ENCODE results near the gene AMFR. TPM values are rescaled to one million over a fixed set of nuclear protein-coding genes. Genes with fewer than 3 reads are reported as not detected.

Gene AMFR
- total RNA-seq, 3 donors from 2014 or later (not counting 1 experiment from before 2014, with no cell fraction given), result 58.4 to 87.1 (median 71.7) TPM

DNA sequence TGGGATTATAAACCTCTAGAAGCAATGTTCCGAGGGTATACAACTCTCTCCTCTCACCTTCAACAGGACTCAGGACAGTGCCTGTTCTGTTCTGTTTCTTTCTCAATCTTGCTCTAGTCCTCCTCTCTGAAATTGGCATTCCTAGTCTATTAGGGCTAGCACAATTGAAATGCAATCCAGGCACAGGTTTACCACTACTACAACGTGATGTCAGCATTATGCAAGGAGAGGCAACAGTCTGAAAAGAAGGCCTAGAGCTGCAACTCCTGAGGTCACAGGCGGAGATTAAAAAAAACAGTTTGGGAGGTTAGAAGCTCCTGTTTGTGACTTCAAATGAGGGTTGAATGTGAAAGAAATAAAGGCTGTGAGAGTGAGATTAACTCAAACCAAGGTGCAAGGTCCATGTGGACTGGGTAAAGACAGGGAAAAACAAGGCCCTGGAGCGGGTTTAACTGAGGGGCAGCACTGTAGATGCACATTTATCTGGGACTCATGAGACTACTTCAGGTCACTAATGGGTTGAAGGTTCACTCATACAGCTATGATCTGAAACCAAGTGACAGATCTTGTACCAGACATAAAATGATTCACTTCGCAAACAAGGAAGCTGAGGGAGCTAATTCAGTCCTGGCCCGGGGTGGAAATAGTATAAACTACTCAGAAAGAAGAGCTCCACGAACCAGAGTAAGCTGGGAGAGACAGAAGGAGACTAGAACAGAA lies 16.8 kb downstream of the AMFR start:
- peaks cover 0 to 4% of the 10 kb centered on the region in 2 donors for H3K4me1 Mint-ChIP-seq
- no peaks in the 10 kb centered on the region for H3K9me3 Mint-ChIP-seq
- no peak overlapping the region for H3K4me3 ChIP-seq (ENCODE audit: low read length)
- H3K36me3 Mint-ChIP-seq, result peaks cover 14% of the 10 kb centered on the region
- no peak overlapping the region for H3K27ac ChIP-seq (ENCODE audit: low read length)
- no peak for DNase-seq
- no peaks in the 10 kb centered on the region for H3K4me1 ChIP-seq (ENCODE audit: control insufficient read depth, insufficient read depth, low read length)
- no peaks in the 10 kb centered on the region for H3K27me3 ChIP-seq (ENCODE audit: control insufficient read depth, insufficient read depth, low read length)
- TF ChIP-seq, protein P1, sequence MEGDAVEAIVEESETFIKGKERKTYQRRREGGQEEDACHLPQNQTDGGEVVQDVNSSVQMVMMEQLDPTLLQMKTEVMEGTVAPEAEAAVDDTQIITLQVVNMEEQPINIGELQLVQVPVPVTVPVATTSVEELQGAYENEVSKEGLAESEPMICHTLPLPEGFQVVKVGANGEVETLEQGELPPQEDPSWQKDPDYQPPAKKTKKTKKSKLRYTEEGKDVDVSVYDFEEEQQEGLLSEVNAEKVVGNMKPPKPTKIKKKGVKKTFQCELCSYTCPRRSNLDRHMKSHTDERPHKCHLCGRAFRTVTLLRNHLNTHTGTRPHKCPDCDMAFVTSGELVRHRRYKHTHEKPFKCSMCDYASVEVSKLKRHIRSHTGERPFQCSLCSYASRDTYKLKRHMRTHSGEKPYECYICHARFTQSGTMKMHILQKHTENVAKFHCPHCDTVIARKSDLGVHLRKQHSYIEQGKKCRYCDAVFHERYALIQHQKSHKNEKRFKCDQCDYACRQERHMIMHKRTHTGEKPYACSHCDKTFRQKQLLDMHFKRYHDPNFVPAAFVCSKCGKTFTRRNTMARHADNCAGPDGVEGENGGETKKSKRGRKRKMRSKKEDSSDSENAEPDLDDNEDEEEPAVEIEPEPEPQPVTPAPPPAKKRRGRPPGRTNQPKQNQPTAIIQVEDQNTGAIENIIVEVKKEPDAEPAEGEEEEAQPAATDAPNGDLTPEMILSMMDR (IDR thresholded peaks at IDR 0.05), result no peak
- H3K4me3 Mint-ChIP-seq, result no peak overlapping the region
- no peak overlapping the region for H3K27ac Mint-ChIP-seq
- no peaks in the 10 kb centered on the region for H3K9me3 ChIP-seq (ENCODE audit: control insufficient read depth, insufficient read depth, low read length)
- H3K27me3 Mint-ChIP-seq (ENCODE audit: low read depth in 2 of 2), result no peaks in the 10 kb centered on the region
- no peak for ATAC-seq
- WGBS (ENCODE audit: insufficient coverage), result 89% methylated on average over 7 of the region's 7 CpGs
- intact Hi-C loops (cut with micrococcal nuclease), result no loop called here
- H3K36me3 ChIP-seq (ENCODE audit: control insufficient read depth, insufficient read depth, low read length), result peaks cover 42% of the 10 kb centered on the region

DNA sequence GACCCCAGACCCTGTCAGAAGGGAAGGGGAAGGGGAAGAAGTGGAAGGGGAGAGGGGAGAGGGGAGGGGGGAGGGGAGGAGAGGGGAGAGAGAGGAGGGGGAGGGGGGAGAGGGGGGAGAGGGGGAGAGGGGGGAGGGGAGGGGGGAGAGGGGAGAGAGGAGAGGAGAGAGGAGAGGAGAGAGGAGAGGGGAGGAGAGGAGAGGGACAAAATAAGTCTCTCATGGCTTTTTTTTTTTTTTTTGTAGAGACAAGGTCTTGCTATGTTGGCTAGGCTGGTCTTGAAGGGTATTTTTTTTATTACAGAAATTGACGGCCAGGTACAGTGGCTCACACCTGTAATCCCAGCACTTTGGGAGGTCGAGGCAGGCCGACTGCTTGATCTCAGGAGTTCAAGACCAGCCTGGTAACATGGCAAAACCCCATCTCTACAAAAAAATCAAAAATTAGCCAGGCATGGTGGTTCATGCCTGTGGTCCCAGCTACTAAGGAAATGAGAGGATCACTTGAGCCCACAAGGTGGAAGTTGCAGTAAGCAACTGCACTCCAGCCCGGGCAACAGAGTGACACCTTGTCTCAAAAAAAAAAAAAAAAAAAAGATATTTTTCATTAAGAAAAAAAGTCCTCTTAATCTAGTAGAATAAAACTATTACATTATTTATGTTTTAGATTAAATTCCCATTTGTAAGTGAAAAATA lies 19.2 kb downstream of the AMFR start:
- TF ChIP-seq, protein P1 (IDR thresholded peaks at IDR 0.05), result no peak
- H3K4me3 Mint-ChIP-seq, result no peak overlapping the region
- Histone ChIP-seq H3K4me3 (ENCODE audit: low read length) (no peak overlapping the region), H3K27me3 (ENCODE audit: control insufficient read depth, insufficient read depth, low read length) (no peaks in the 10 kb centered on the region), H3K9me3 (ENCODE audit: control insufficient read depth, insufficient read depth, low read length) (no peaks in the 10 kb centered on the region), H3K27ac (ENCODE audit: low read length) (no peak overlapping the region), H3K36me3 (ENCODE audit: control insufficient read depth, insufficient read depth, low read length) (peaks cover 54% of the 10 kb centered on the region), H3K4me1 (ENCODE audit: control insufficient read depth, insufficient read depth, low read length) (no peaks in the 10 kb centered on the region)
- H3K27ac Mint-ChIP-seq, result no peak overlapping the region
- H3K9me3 Mint-ChIP-seq, result no peaks in the 10 kb centered on the region
- ATAC-seq (no peak), DNase-seq (no peak)
- WGBS (ENCODE audit: insufficient coverage), result 75% methylated on average over 3 of the region's 4 CpGs
- H3K27me3 Mint-ChIP-seq (ENCODE audit: low read depth in 2 of 2), result no peaks in the 10 kb centered on the region
- peaks cover 19% of the 10 kb centered on the region for H3K36me3 Mint-ChIP-seq
- H3K4me1 Mint-ChIP-seq, result peaks cover 0 to 4% of the 10 kb centered on the region in 2 donors
- intact Hi-C loops (cut with micrococcal nuclease), result no loop called here

DNA sequence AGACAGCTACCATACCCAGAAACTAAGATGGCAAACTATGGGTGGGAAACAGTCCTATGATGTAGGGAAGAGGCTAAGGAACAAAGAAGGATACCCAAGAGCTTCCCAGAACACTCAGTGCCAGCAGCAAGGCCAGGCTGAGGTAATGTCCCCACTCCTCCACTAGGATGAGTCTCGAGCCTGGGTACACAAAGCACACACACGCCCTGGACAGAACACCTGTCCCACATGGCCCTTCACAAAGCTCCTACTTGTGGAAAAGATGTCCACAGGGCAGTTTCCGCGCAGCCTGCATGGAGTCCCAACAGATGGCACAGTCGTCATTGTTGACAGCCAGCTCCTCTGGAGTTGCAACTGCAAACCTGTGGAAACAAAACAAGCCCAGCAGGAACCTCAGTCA lies 23.9 kb downstream of the AMFR start:
- Mint-ChIP-seq H3K4me1 (peaks cover 0 to 8% of the 10 kb centered on the region in 2 donors), H3K36me3 (peaks cover 14% of the 10 kb centered on the region), H3K9me3 (no peaks in the 10 kb centered on the region), H3K27ac (peak overlapping the region in 1 of 2 donors; percentile 37), H3K4me3 (no peak overlapping the region), H3K27me3 (ENCODE audit: low read depth in 2 of 2) (no peaks in the 10 kb centered on the region)
- H3K4me1 ChIP-seq (ENCODE audit: control insufficient read depth, insufficient read depth, low read length), result no peaks in the 10 kb centered on the region
- H3K27me3 ChIP-seq (ENCODE audit: control insufficient read depth, insufficient read depth, low read length), result no peaks in the 10 kb centered on the region
- TF ChIP-seq, protein P1 (IDR thresholded peaks at IDR 0.05), result no peak
- WGBS (ENCODE audit: insufficient coverage), result 94% methylated on average over 5 of the region's 5 CpGs
- no peak overlapping the region for H3K27ac ChIP-seq (ENCODE audit: low read length)
- intact Hi-C loops (cut with micrococcal nuclease), result no loop called here
- no peak overlapping the region for H3K4me3 ChIP-seq (ENCODE audit: low read length)
- peaks cover 48% of the 10 kb centered on the region for H3K36me3 ChIP-seq (ENCODE audit: control insufficient read depth, insufficient read depth, low read length)
- H3K9me3 ChIP-seq (ENCODE audit: control insufficient read depth, insufficient read depth, low read length), result no peaks in the 10 kb centered on the region
- peak in 1 of 3 donors; percentile 38 for ATAC-seq
- peak in 1 of 2 donors; percentile 12 for DNase-seq
